H1 (cell line): ENCODE data around the gene ABCF2. TPM values are rescaled to one million over a fixed set of nuclear protein-coding genes. Genes with fewer than 3 reads are reported as not detected.

Experiments used
- CTCF ChIA-PET: fragments of 300-600 bp; sonication (Branson Sonifier 250); formaldehyde crosslinking; loops from one replicate; lab custom pipeline; 2021; ENCODE audit not compliant: partially characterized antibody; lab: Charles Lee
- POLR2A ChIA-PET: fragments of 300-600 bp; sonication (Branson Sonifier 250); formaldehyde crosslinking; loops from one replicate; lab custom pipeline; 2021; ENCODE audit warnings: inconsistent platforms; ENCODE audit not compliant: partially characterized antibody; lab: Charles Lee
- DNase-seq, 2 experiments: peaks; one replicate each; pipeline versions ENCODE4 v3.0.0 to v3.0.0-alpha.2; 2010 to 2022; ENCODE audit warnings: low spot score in 2 of 2, low read depth in 1 of 2, mixed read lengths in 1 of 2
- FAIRE-seq: peaks from 2 replicates; lab custom pipeline; 2011; peaks lifted over from hg19 to GRCh38; lab: Jason Lieb, UNC
- H2AFZ ChIP-seq: 2 replicates; pipeline ENCODE4 v1.8.1; 2012; ENCODE audit warnings: low read length, inconsistent platforms
- H2AK5ac ChIP-seq: 2 replicates; pipeline ENCODE4 v1.6.1; 2013; ENCODE audit warnings: low read depth, low read length
- H2BK120ac ChIP-seq: replicated peaks from 2 replicates; pipeline ENCODE3; 2013; ENCODE audit warnings: low read depth, low read length, inconsistent platforms
- H2BK12ac ChIP-seq: 2 replicates; pipeline ENCODE4 v1.6.1; 2013; ENCODE audit warnings: low read depth, low read length
- H2BK15ac ChIP-seq: 2 replicates; pipeline ENCODE4 v1.6.1; 2013; ENCODE audit warnings: low read length
- H2BK20ac ChIP-seq: 2 replicates; pipeline ENCODE4 v1.6.1; 2013; ENCODE audit warnings: low read length
- H2BK5ac ChIP-seq: 2 replicates; pipeline ENCODE4 v1.6.1; 2013; ENCODE audit warnings: low read depth, low read length
- H3K14ac ChIP-seq: 2 replicates; pipeline ENCODE4 v1.6.1; 2013; ENCODE audit warnings: inconsistent platforms; ENCODE audit not compliant: insufficient read length
- H3K18ac ChIP-seq: 2 replicates; pipeline ENCODE4 v1.6.1; 2013; ENCODE audit warnings: low read length; ENCODE audit errors: extremely low read depth
- H3K23ac ChIP-seq: 2 replicates; pipeline ENCODE4 v1.6.1; 2013; ENCODE audit warnings: inconsistent platforms; ENCODE audit not compliant: insufficient read length
- H3K23me2 ChIP-seq: 2 replicates; pipeline ENCODE4 v1.6.1; 2013; ENCODE audit warnings: low read depth, low read length
- H3K27ac ChIP-seq: 2 replicates; pipeline ENCODE4 v1.6.1; 2011; ENCODE audit warnings: low read depth, low read length, inconsistent platforms
- H3K27me3 ChIP-seq, 4 experiments: replicated peaks in 1 of 4; 1 replicate in 1 of 4; 2 replicates in 3 of 4; pipeline versions ENCODE4 v1.6.1 to v1.8.1; 2011 to 2013; ENCODE audit warnings: low read length in 3 of 4, mild to moderate bottlenecking in 3 of 4, inconsistent platforms in 2 of 4, mixed read lengths in 2 of 4, moderate library complexity in 1 of 4; ENCODE audit not compliant: control insufficient read depth in 3 of 4, insufficient read depth in 3 of 4; ENCODE audit errors: extremely low read depth in 1 of 4
- H3K36me3 ChIP-seq, 4 experiments: 2 replicates each; pipeline versions ENCODE4 v1.6.1 to v1.8.1; 2011 to 2013; ENCODE audit warnings: mild to moderate bottlenecking in 4 of 4, low read length in 3 of 4, moderate library complexity in 2 of 4, control low read depth in 1 of 4, inconsistent platforms in 1 of 4; ENCODE audit not compliant: insufficient read depth in 4 of 4, control insufficient read depth in 2 of 4
- H3K4ac ChIP-seq: replicated peaks from 2 replicates; pipeline ENCODE3; 2013; ENCODE audit warnings: low read length, low read depth, mixed read lengths, inconsistent platforms; ENCODE audit not compliant: insufficient read length
- H3K4me1 ChIP-seq, 4 experiments: replicated peaks in 1 of 4; 1 replicate in 1 of 4; 2 replicates in 3 of 4; pipeline versions ENCODE4 v1.6.1 to v1.8.1; 2011 to 2013; ENCODE audit warnings: low read length in 3 of 4, inconsistent platforms in 2 of 4, mixed read lengths in 1 of 4; ENCODE audit not compliant: insufficient read depth in 4 of 4, control insufficient read depth in 3 of 4
- H3K4me2 ChIP-seq, 2 experiments: 2 replicates each; pipeline versions ENCODE4 v1.6.1 to v1.8.1; 2011 to 2013; ENCODE audit warnings: low read depth in 2 of 2, low read length in 2 of 2, control low read depth in 1 of 2, inconsistent platforms in 1 of 2, mild to moderate bottlenecking in 1 of 2; ENCODE audit not compliant: insufficient read depth in 1 of 2
- H3K4me3 ChIP-seq, 4 experiments: fragments of 200-600, 300-600 bp in 1 of 4; sonication (generic), shearing (Covaris generic), sonication (Bioruptor Twin) in 1 of 4; 2 replicates each; pipeline versions ENCODE4 v1.5.1 to v1.8.1; 2011 to 2016; ENCODE audit warnings: low read length in 4 of 4, low read depth in 3 of 4, control low read depth in 2 of 4, inconsistent platforms in 2 of 4, mild to moderate bottlenecking in 2 of 4, mixed read lengths in 1 of 4, moderate library complexity in 1 of 4; ENCODE audit not compliant: insufficient read depth in 2 of 4; ENCODE audit errors: extremely low read depth in 1 of 4
- H3K56ac ChIP-seq: replicated peaks from 2 replicates; pipeline ENCODE3; 2013; ENCODE audit warnings: low read depth, mild to moderate bottlenecking, mixed read lengths, low read length, inconsistent platforms; ENCODE audit not compliant: insufficient read length
- H3K79me1 ChIP-seq: 2 replicates; pipeline ENCODE4 v1.6.1; 2013; ENCODE audit warnings: low read depth, low read length, control low read depth
- H3K79me2 ChIP-seq, 2 experiments: 2 replicates each; pipeline versions ENCODE4 v1.6.1 to v1.8.1; 2012 to 2013; ENCODE audit warnings: low read length in 2 of 2, mild to moderate bottlenecking in 2 of 2, inconsistent platforms in 1 of 2; ENCODE audit not compliant: insufficient read depth in 2 of 2, control insufficient read depth in 1 of 2
- H3K9ac ChIP-seq, 4 experiments: replicated peaks in 1 of 4; 1 replicate in 1 of 4; 2 replicates in 3 of 4; pipeline versions ENCODE4 v1.6.1 to v1.8.1; 2011 to 2013; ENCODE audit warnings: low read depth in 3 of 4, low read length in 3 of 4, control low read depth in 2 of 4, mild to moderate bottlenecking in 2 of 4, moderate library complexity in 2 of 4, inconsistent platforms in 1 of 4; ENCODE audit errors: extremely low read depth in 1 of 4
- H3K9me3 ChIP-seq, 2 experiments: 2 replicates each; pipeline versions ENCODE4 v1.6.1 to v1.8.1; 2012 to 2013; ENCODE audit warnings: mild to moderate bottlenecking in 2 of 2, moderate library complexity in 2 of 2, control low read depth in 1 of 2, inconsistent platforms in 1 of 2, low read depth in 1 of 2, low read length in 1 of 2, mixed read lengths in 1 of 2; ENCODE audit not compliant: insufficient read depth in 2 of 2
- H4K20me1 ChIP-seq, 2 experiments: replicated peaks in 1 of 2; 2 replicates each; pipeline versions ENCODE3 to v1.8.1; 2011 to 2013; ENCODE audit warnings: inconsistent platforms in 2 of 2, low read length in 2 of 2, mild to moderate bottlenecking in 1 of 2; ENCODE audit not compliant: insufficient read depth in 2 of 2, control insufficient read depth in 1 of 2
- H4K5ac ChIP-seq: 2 replicates; pipeline ENCODE4 v1.6.1; 2013; ENCODE audit warnings: low read length, low read depth, mixed read lengths, inconsistent platforms; ENCODE audit not compliant: insufficient read length
- H4K8ac ChIP-seq: 2 replicates; pipeline ENCODE4 v1.8.0; 2013; ENCODE audit warnings: mild to moderate bottlenecking, moderate library complexity, low read length, inconsistent platforms; ENCODE audit not compliant: insufficient read depth; ENCODE audit errors: extremely low read depth
- H4K91ac ChIP-seq: replicated peaks from 2 replicates; pipeline ENCODE3; 2013; ENCODE audit warnings: low read length, mixed read lengths, inconsistent platforms; ENCODE audit not compliant: insufficient read length
- ATF2 ChIP-seq: IDR thresholded peaks from 2 replicates; pipeline ENCODE4 v1.6.1; 2012; ENCODE audit warnings: low read length, inconsistent platforms
- CEBPB ChIP-seq: IDR thresholded peaks from 2 replicates; pipeline ENCODE4 v1.6.1; 2012; ENCODE audit warnings: low read depth, low read length
- EGR1 ChIP-seq: IDR thresholded peaks from 2 replicates; pipeline ENCODE4 v1.6.1; 2011; ENCODE audit warnings: low read depth, low read length, borderline replicate concordance
- JUN ChIP-seq: IDR thresholded peaks from 2 replicates; pipeline ENCODE4 v1.6.1; 2011; ENCODE audit warnings: low read depth, mild to moderate bottlenecking, improper control_type of control experiment, low read length
- KDM5A ChIP-seq: fragments of 200-600 bp; IDR thresholded peaks from 2 replicates; pipeline ENCODE4 v1.7.1; 2012; ENCODE audit warnings: mild to moderate bottlenecking, low read length, inconsistent platforms, mixed read lengths
- PHF8 ChIP-seq: fragments of 200-600 bp; sonication (generic); conservative IDR thresholded peaks from 2 replicates; pipeline ENCODE4 v1.7.1; 2012; ENCODE audit warnings: low read depth, mild to moderate bottlenecking, inconsistent platforms, low read length, moderate library complexity
- RAD21 ChIP-seq, 2 experiments: IDR thresholded peaks in 1 of 2; conservative IDR thresholded peaks in 1 of 2; 2 replicates each; pipeline ENCODE4 v1.6.1; 2011; ENCODE audit warnings: low read depth in 2 of 2, low read length in 2 of 2, improper control_type of control experiment in 1 of 2, inconsistent platforms in 1 of 2, mild to moderate bottlenecking in 1 of 2, moderate library complexity in 1 of 2
- SIRT6 ChIP-seq: IDR thresholded peaks from one replicate; pipeline ENCODE4 v1.7.1; 2012; ENCODE audit warnings: low read length, inconsistent platforms
- SP4 ChIP-seq: IDR thresholded peaks from 2 replicates; pipeline ENCODE4 v1.6.1; 2012; ENCODE audit warnings: low read length, inconsistent platforms
- TAF1 ChIP-seq: IDR thresholded peaks from 2 replicates; pipeline ENCODE4 v1.6.1; 2011; ENCODE audit warnings: mild to moderate bottlenecking, low read depth, low read length
- WGBS, 2 experiments: shearing (Covaris generic) in 1 of 2; methylation state at CpG; one replicate each; pipeline versions ENCODE4 v1.1.6 to v1.1.7; 2013 to 2015; ENCODE audit warnings: low lambda C conversion rate in 2 of 2, mixed read lengths in 2 of 2, inconsistent platforms in 1 of 2, low coverage in 1 of 2, missing lambda C conversion rate in 1 of 2; ENCODE audit not compliant: insufficient replicate concordance in 2 of 2, insufficient coverage in 1 of 2, insufficient read length in 1 of 2; ENCODE audit errors: extremely low coverage in 1 of 2, missing lambda C conversion rate in 1 of 2; 5-methylcytosine and 5-hydroxymethylcytosine counted together
- polyA plus RNA-seq, 7 experiments: library from polyadenylated mRNA; depleted of rRNA in 3 of 7; stranded (reverse) in 5 of 7; unstranded in 2 of 7; fragments of >200 nt in 5 of 7; fragments of 200-250 nt in 2 of 7; gene quantifications; 1 replicate in 5 of 7; 2 replicates in 1 of 7; 4 replicates in 1 of 7; pipeline versions ENCODE4 v1.2.1 to v1.2.3, GENCODE V29; 2011 to 2013; ENCODE audit warnings: missing spikeins in 2 of 7, mixed read lengths in 2 of 7
- total RNA-seq: library from RNA; stranded (reverse); fragmentation: NEBNext Ultra II Directional; extraction: Animal tissue kit (Norgen Biotek cat#: 25700); gene quantifications from 2 replicates; pipeline ENCODE4 v1.2.1, GENCODE V29; 2021

Gene ABCF2
- total and polyA plus RNA-seq, 2 of the 8 experiments (the other 6 are each of a cell fraction or from before 2014, with no cell fraction given): 28.0 to 55.0 TPM

GRCh38 chr7:151178831-151179230 is 48.2 kb downstream of the ABCF2 start:
- Histone ChIP-seq H4K5ac (no peak overlapping the region), H2BK5ac (no peak overlapping the region), H3K36me3 (peaks cover 0 to 5% (median 0%) of the 10 kb centered on the region in 4 experiments; a peak in 1 of 8 replicates), H4K20me1 (peaks cover 0 to 1% of the 10 kb centered on the region in 2 experiments), H3K23me2 (no peaks in the 10 kb centered on the region), H2BK120ac (no peak overlapping the region), H3K4ac (no peak overlapping the region), H3K27me3 (peaks cover 6 to 20% (median 19%) of the 10 kb centered on the region in 4 experiments), H3K4me1 (no peaks in the 10 kb centered on the region; a peak in 1 of 7 replicates), H3K23ac (no peak overlapping the region), H2AK5ac (no peak overlapping the region), H3K14ac (no peak overlapping the region), H3K18ac (no peak overlapping the region), H3K56ac (no peak overlapping the region), H3K27ac (no peak overlapping the region), H4K8ac (peak overlapping the region; percentile 63; the same call in 1 of the 2 replicates), H4K91ac (no peak overlapping the region), H3K4me2 (no peak overlapping the region), H2BK15ac (no peak overlapping the region), H2BK20ac (no peak overlapping the region), H3K79me2 (no peaks in the 10 kb centered on the region), H3K4me3 (no peak overlapping the region), H3K9ac (no peak overlapping the region), H2AFZ (no peak overlapping the region), H3K9me3 (peaks cover 1 to 10% of the 10 kb centered on the region in 2 experiments; a peak in 2 of 4 replicates), H3K79me1 (no peaks in the 10 kb centered on the region), H2BK12ac (no peak overlapping the region)
- DNase-seq (no peak), FAIRE-seq (no peak)
- ChIA-PET POLR2A (interaction anchor here (0.6 kb wide), 1 partner anchor 38 kb away, joined by 3 read pairs; no protein-coding TSS in a partner anchor), CTCF (interaction anchor here (0.5 to 7.4 kb wide), 12 partner anchors 9 to 167 kb away, joined by 3 to 52 read pairs (median 4); no protein-coding TSS in a partner anchor)
- 72% methylated on average over 2 of the region's 2 CpGs; no CpG with 5 or more reads in 1 of the 2 experiments for WGBS, 2 experiments
- TF ChIP-seq SP4: no peak
- no peak for TF ChIP-seq CEBPB
- TF ChIP-seq KDM5A: no peak
- TF ChIP-seq TAF1: no peak
- TF ChIP-seq RAD21 (IDR thresholded peaks at IDR 0.05 in 1 of 2, conservative IDR thresholded peaks at IDR 0.05 in 1 of 2; ENCODE audit: low read depth in 2 of 2, low read length in 2 of 2): no peak
- TF ChIP-seq PHF8: no peak
- TF ChIP-seq ATF2: no peak
- no peak for TF ChIP-seq JUN
- no peak for TF ChIP-seq EGR1
- TF ChIP-seq SIRT6: no peak
